IMR-90 (cell line): ENCODE measurements around the gene FBXL16. TPM values are rescaled to one million over a fixed set of nuclear protein-coding genes. Genes with fewer than 3 reads are reported as not detected.

Experiments used
- ATAC-seq: fragments of 200-7000 bp; cut with Tn5 transposase; 2 replicates; pipeline ENCODE4 v1.9.1; 2020; ENCODE audit warnings: low read depth, mild to moderate bottlenecking, moderate library complexity
- BruUV-seq: library from RNA; stranded (reverse); fragments of 400-500 nt; replicated peaks from 2 replicates; lab custom pipeline; 2021; lab: Mats Ljungman, UMichigan
- CTCF ChIA-PET: fragments of 300-600 bp; formaldehyde crosslinking; extraction: SDS; loops from one replicate; lab custom pipeline; 2021; ENCODE audit warnings: antibody characterized with exemption; lab: Yijun Ruan, JAX
- POLR2A ChIA-PET: fragments of 300-600 bp; sonication (Branson Sonifier 250); formaldehyde crosslinking; loops from one replicate; lab custom pipeline; 2022; ENCODE audit warnings: antibody characterized with exemption; ENCODE audit not compliant: unreplicated experiment; lab: Charles Lee
- DNase-seq: peaks from one replicate; pipeline ENCODE4 v3.0.0; 2013
- H2AFZ ChIP-seq: replicated peaks from 2 replicates; pipeline ENCODE3; 2013; ENCODE audit warnings: low read length, mild to moderate bottlenecking; ENCODE audit not compliant: poor library complexity
- H2AK5ac ChIP-seq: 2 replicates; pipeline ENCODE4 v1.6.1; 2013; ENCODE audit warnings: low read depth, low read length, inconsistent platforms
- H2AK9ac ChIP-seq: replicated peaks from 2 replicates; pipeline ENCODE3; 2013; ENCODE audit warnings: mild to moderate bottlenecking, low read depth, low read length, moderate library complexity; ENCODE audit not compliant: poor library complexity
- H2BK120ac ChIP-seq: 2 replicates; pipeline ENCODE4 v1.6.1; 2013; ENCODE audit warnings: low read depth, low read length, inconsistent platforms
- H2BK15ac ChIP-seq: 3 replicates; pipeline ENCODE4 v1.6.1; 2013; ENCODE audit warnings: low read depth, low read length, inconsistent platforms
- H2BK20ac ChIP-seq: 2 replicates; pipeline ENCODE4 v1.6.1; 2013; ENCODE audit warnings: low read depth, mild to moderate bottlenecking, inconsistent platforms, low read length, moderate library complexity
- H2BK5ac ChIP-seq: 2 replicates; pipeline ENCODE4 v1.6.1; 2013; ENCODE audit warnings: mild to moderate bottlenecking, low read depth, low read length, inconsistent platforms; ENCODE audit not compliant: poor library complexity, severe bottlenecking
- H3K14ac ChIP-seq: replicated peaks from 2 replicates; pipeline ENCODE4 v1.6.1; 2013; ENCODE audit warnings: low read depth, low read length, inconsistent platforms
- H3K18ac ChIP-seq: 2 replicates; pipeline ENCODE4 v1.6.1; 2013; ENCODE audit warnings: low read depth, low read length, control low read depth
- H3K23ac ChIP-seq: 2 replicates; pipeline ENCODE4 v1.6.1; 2013; ENCODE audit warnings: low read depth, low read length, inconsistent platforms
- H3K27ac ChIP-seq: 2 replicates; pipeline ENCODE4 v1.5.1; 2013; ENCODE audit warnings: mild to moderate bottlenecking, control low read depth, low read length; ENCODE audit not compliant: insufficient read depth
- H3K27me3 ChIP-seq: 2 replicates; pipeline ENCODE4 v1.6.1; 2013; ENCODE audit warnings: low read length; ENCODE audit not compliant: control insufficient read depth, insufficient read depth
- H3K36me3 ChIP-seq: 2 replicates; pipeline ENCODE4 v1.6.1; 2013; ENCODE audit warnings: low read length, mixed read lengths; ENCODE audit not compliant: control insufficient read depth, insufficient read depth
- H3K4ac ChIP-seq: 2 replicates; pipeline ENCODE4 v1.6.1; 2013; ENCODE audit warnings: low read depth, low read length, inconsistent platforms
- H3K4me1 ChIP-seq: 2 replicates; pipeline ENCODE4 v1.6.1; 2013; ENCODE audit warnings: low read length, mixed read lengths; ENCODE audit not compliant: control insufficient read depth, insufficient read depth
- H3K4me2 ChIP-seq: 2 replicates; pipeline ENCODE4 v1.6.1; 2013; ENCODE audit warnings: low read depth, mild to moderate bottlenecking, control low read depth, low read length, moderate library complexity
- H3K4me3 ChIP-seq: 2 replicates; pipeline ENCODE4 v1.5.1; 2013; ENCODE audit warnings: low read depth, mild to moderate bottlenecking, control low read depth, low read length, moderate library complexity; ENCODE audit not compliant: insufficient read depth
- H3K56ac ChIP-seq: 2 replicates; pipeline ENCODE4 v1.6.1; 2013; ENCODE audit warnings: low read length, inconsistent platforms; ENCODE audit not compliant: insufficient read depth; ENCODE audit errors: extremely low read depth
- H3K79me1 ChIP-seq, 2 experiments: 2 replicates each; pipeline ENCODE4 v1.6.1; 2013; ENCODE audit warnings: low read length in 2 of 2, inconsistent platforms in 1 of 2, low read depth in 1 of 2
- H3K9ac ChIP-seq: 2 replicates; pipeline ENCODE4 v1.6.1; 2013; ENCODE audit warnings: low read depth, low read length, control low read depth
- H3K9me1 ChIP-seq: 2 replicates; pipeline ENCODE4 v1.6.1; 2013; ENCODE audit warnings: low read length, inconsistent platforms; ENCODE audit not compliant: insufficient read depth
- H3K9me3 ChIP-seq: 2 replicates; pipeline ENCODE4 v1.6.1; 2013; ENCODE audit warnings: low read length; ENCODE audit not compliant: control insufficient read depth, insufficient read depth
- H4K20me1 ChIP-seq: 2 replicates; pipeline ENCODE4 v1.6.1; 2013; ENCODE audit warnings: low read length, inconsistent platforms; ENCODE audit not compliant: insufficient read depth
- H4K5ac ChIP-seq: 2 replicates; pipeline ENCODE4 v1.6.1; 2013; ENCODE audit warnings: mild to moderate bottlenecking, low read depth, low read length, control low read depth
- H4K8ac ChIP-seq, 2 experiments: 2 replicates each; pipeline ENCODE4 v1.6.1; 2013; ENCODE audit warnings: low read depth in 2 of 2, low read length in 2 of 2, control low read depth in 1 of 2, inconsistent platforms in 1 of 2
- H4K91ac ChIP-seq: 2 replicates; pipeline ENCODE4 v1.6.1; 2013; ENCODE audit warnings: low read depth, low read length, inconsistent platforms; ENCODE audit not compliant: insufficient read depth
- BHLHE40 ChIP-seq: fragments of 150-350 bp; IDR thresholded peaks from 2 replicates; pipeline ENCODE4 v1.6.1; 2016; ENCODE audit warnings: mild to moderate bottlenecking, low read depth, low read length
- CEBPB ChIP-seq: IDR thresholded peaks from 2 replicates; pipeline ENCODE4 v1.6.1; 2012; ENCODE audit warnings: low read depth, low read length, improper control_type of control experiment
- FOS ChIP-seq: fragments of 150-350 bp; IDR thresholded peaks from 2 replicates; pipeline ENCODE4 v1.6.1; 2016; ENCODE audit warnings: low read depth, low read length
- NFE2L2 ChIP-seq: fragments of 150-350 bp; IDR thresholded peaks from 2 replicates; pipeline ENCODE4 v1.6.1; 2016; ENCODE audit warnings: low read depth, mild to moderate bottlenecking, low read length
- POLR2A ChIP-seq: IDR thresholded peaks from 2 replicates; pipeline ENCODE4 v1.6.1; 2012; ENCODE audit warnings: mild to moderate bottlenecking, low read depth, low read length
- RAD21 ChIP-seq: IDR thresholded peaks from 2 replicates; pipeline ENCODE4 v1.6.1; 2012; ENCODE audit warnings: low read length, improper control_type of control experiment
- RCOR1 ChIP-seq: IDR thresholded peaks from 2 replicates; pipeline ENCODE4 v1.6.1; 2012; ENCODE audit warnings: mild to moderate bottlenecking, low read length, improper control_type of control experiment; ENCODE audit not compliant: insufficient replicate concordance
- RFX5 ChIP-seq: IDR thresholded peaks from 2 replicates; pipeline ENCODE4 v1.8.0; 2012; ENCODE audit warnings: low read depth, mild to moderate bottlenecking, low read length, moderate library complexity
- SMC3 ChIP-seq: fragments of 150-350 bp; IDR thresholded peaks from 2 replicates; pipeline ENCODE4 v1.6.1; 2016; ENCODE audit warnings: low read depth, mild to moderate bottlenecking, antibody characterized with exemption, low read length, moderate library complexity
- WGBS, 2 experiments: methylation state at CpG; one replicate each; pipeline versions ENCODE4 v1.1.5 to v1.1.7; 2013; ENCODE audit warnings: missing lambda C conversion rate in 2 of 2; ENCODE audit not compliant: insufficient read length in 1 of 2; ENCODE audit errors: extremely low coverage in 2 of 2; 5-methylcytosine and 5-hydroxymethylcytosine counted together
- dilution Hi-C: fragments of 300-500 bp; cut with HindIII; formaldehyde crosslinking; loops from one replicate; pipeline ENCODE4 v1.14.3; 2018; ENCODE audit warnings: low sequenced_read_pairs; ENCODE audit not compliant: unreplicated experiment
- in situ Hi-C: fragments of 300-500 bp; cut with MboI; formaldehyde crosslinking; loops from 3 replicates; pipeline ENCODE4 v1.14.3; 2019; ENCODE audit warnings: low sequenced_read_pairs, inconsistent platforms, mixed read lengths
- intact Hi-C: fragments of 100-400 bp; cut with micrococcal nuclease; formaldehyde crosslinking; loops from 2 replicates; pipeline ENCODE4 v1.10.0; 2022
- polyA plus RNA-seq, 3 experiments: library from polyadenylated mRNA; depleted of rRNA; stranded (reverse); fragments of >200 nt; gene quantifications; 2 replicates each; pipeline ENCODE4 v1.2.3, GENCODE V29; 2012; ENCODE audit warnings: low replicate concordance in 1 of 3
- total RNA-seq: library from RNA; depleted of rRNA; stranded (reverse); fragments of >200 nt; gene quantifications from 2 replicates; pipeline ENCODE4 v1.2.3, GENCODE V29; 2012

Gene FBXL16
- total and polyA plus RNA-seq, 2 of the 4 experiments (the other 2 are of a cell fraction): 0.18 to 2.2 TPM

DNA sequence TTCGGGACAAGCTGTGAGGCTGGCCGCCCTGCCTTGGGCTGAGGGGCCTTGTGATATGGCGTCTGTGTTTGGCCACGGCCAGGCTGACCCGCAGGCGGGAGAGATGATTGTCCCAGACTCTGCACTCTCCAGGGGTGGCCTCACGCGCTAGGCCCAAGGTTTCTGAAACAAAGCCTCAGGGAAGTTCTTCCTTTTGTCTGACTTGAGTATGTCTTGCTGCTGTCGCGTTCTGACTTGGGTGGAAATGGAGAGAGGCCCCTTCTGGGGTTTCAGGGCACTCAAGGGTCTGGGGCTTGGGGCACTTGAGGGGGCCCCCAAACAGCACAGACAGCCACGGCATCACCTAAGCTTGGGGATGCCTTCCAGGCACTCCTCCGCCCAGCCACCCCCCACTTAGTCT, 5.5 kb upstream of the FBXL16 start:
- no peak overlapping the region for H3K4ac ChIP-seq
- no peak overlapping the region for H2BK15ac ChIP-seq
- no peak overlapping the region for H3K18ac ChIP-seq
- no peak for DNase-seq
- CTCF ChIA-PET: no interaction called here
- H3K23ac ChIP-seq: no peak overlapping the region
- no peak overlapping the region; the same call in 1 of the 2 replicates for H2AK5ac ChIP-seq
- TF ChIP-seq RAD21 (no peak), FOS (no peak), POLR2A (no peak), CEBPB (no peak), NFE2L2 (no peak), RCOR1 (no peak), SMC3 (no peak), RFX5 (no peak), BHLHE40 (no peak)
- BruUV-seq: no TSS peak
- no peak overlapping the region for H4K91ac ChIP-seq
- H3K56ac ChIP-seq: no peak overlapping the region
- H2BK5ac ChIP-seq: no peak overlapping the region
- H2AK9ac ChIP-seq: no peak overlapping the region
- WGBS, 2 experiments: 63% methylated on average over 5 of the region's 12 CpGs; no CpG with 5 or more reads in 1 of the 2 experiments
- H4K5ac ChIP-seq: no peak overlapping the region
- no peak overlapping the region for H2BK20ac ChIP-seq
- in situ Hi-C loops: loop anchor here (5.0 to 25.0 kb wide), 2 partner anchors 76 to 351 kb away; partner anchors contain the start of genes CHTF18, RPUSD1 and SSTR5
- H3K36me3 ChIP-seq: no peaks in the 10 kb centered on the region
- peaks cover 11% of the 10 kb centered on the region; the same call in 1 of the 2 replicates for H3K4me1 ChIP-seq
- H2BK120ac ChIP-seq: no peak overlapping the region
- intact Hi-C loops: loop anchor here (5.0 kb wide), 1 partner anchor 271 kb away; the partner anchor contains the start of gene SOX8
- H3K9me3 ChIP-seq: no peaks in the 10 kb centered on the region
- POLR2A ChIA-PET: no interaction called here
- H3K79me1 ChIP-seq: peaks cover 0 to 4% of the 10 kb centered on the region in 2 experiments; a peak in 1 of 4 replicates
- H4K20me1 ChIP-seq: peaks cover 14% of the 10 kb centered on the region
- dilution Hi-C loops: no loop called here
- H3K9ac ChIP-seq: no peak overlapping the region
- no peak overlapping the region for H3K4me2 ChIP-seq
- H4K8ac ChIP-seq: no peak overlapping the region
- no peak overlapping the region for H2AFZ ChIP-seq
- no peak overlapping the region for H3K14ac ChIP-seq
- no peaks in the 10 kb centered on the region for H3K9me1 ChIP-seq
- no peak overlapping the region for H3K27ac ChIP-seq
- H3K4me3 ChIP-seq: no peak overlapping the region
- no peak for ATAC-seq
- H3K27me3 ChIP-seq: peaks cover 21% of the 10 kb centered on the region
